Loucy (cell line): Measurements from ENCODE around the gene PPFIA1.

ENCODE experiments used
- H2AFZ ChIP-seq: fragments of 200-600 bp; sonication (generic); 2 replicates; pipeline ENCODE4 v1.6.0; 2016; ENCODE audit warnings: antibody characterized with exemption, mild to moderate bottlenecking, low read length, moderate library complexity
- H3F3A ChIP-seq: fragments of 200-600 bp; 2 replicates; pipeline ENCODE4 v1.6.0; 2016; ENCODE audit warnings: antibody characterized with exemption, low read depth, mild to moderate bottlenecking
- H3K27me3 ChIP-seq: fragments of 200-600 bp; sonication (generic); 2 replicates; pipeline ENCODE4 v1.6.1; 2014; ENCODE audit warnings: low read length, mild to moderate bottlenecking; ENCODE audit not compliant: insufficient read depth, poor library complexity, severe bottlenecking
- H3K36me3 ChIP-seq: fragments of 200-600 bp; sonication (generic); 2 replicates; pipeline ENCODE4 v1.6.1; 2016; ENCODE audit warnings: low read length; ENCODE audit not compliant: insufficient read depth
- H3K4me1 ChIP-seq: fragments of 200-600 bp; sonication (generic); 2 replicates; pipeline ENCODE4 v1.5.1; 2014; ENCODE audit warnings: low read length, mild to moderate bottlenecking; ENCODE audit not compliant: insufficient read depth, poor library complexity, severe bottlenecking
- H3K4me2 ChIP-seq: fragments of 200-600 bp; sonication (generic); 2 replicates; pipeline ENCODE4 v1.6.0; 2014; ENCODE audit warnings: antibody characterized with exemption, low read length, low read depth, mild to moderate bottlenecking; ENCODE audit not compliant: poor library complexity, severe bottlenecking
- H3K4me3 ChIP-seq: fragments of 200-600 bp; sonication (generic); 2 replicates; pipeline ENCODE4 v1.5.1; 2014; ENCODE audit warnings: low read length, mild to moderate bottlenecking, mixed read lengths; ENCODE audit not compliant: poor library complexity, severe bottlenecking
- H3K79me2 ChIP-seq: fragments of 200-600 bp; sonication (generic); 2 replicates; pipeline ENCODE4 v1.6.1; 2014; ENCODE audit warnings: low read length; ENCODE audit not compliant: insufficient read depth
- H3K9ac ChIP-seq: fragments of 200-600 bp; sonication (generic); 2 replicates; pipeline ENCODE4 v1.6.0; 2014; ENCODE audit warnings: mild to moderate bottlenecking, low read depth, low read length, moderate library complexity; ENCODE audit not compliant: poor library complexity, severe bottlenecking
- H3K9me2 ChIP-seq: fragments of 200-600 bp; sonication (generic); replicated peaks from 2 replicates; pipeline ENCODE4 v1.6.1; 2016; ENCODE audit warnings: low read depth, low read length, mixed read lengths
- H3K9me3 ChIP-seq: fragments of 200-600 bp; sonication (generic); 2 replicates; pipeline ENCODE4 v1.6.1; 2014; ENCODE audit warnings: mild to moderate bottlenecking, antibody characterized with exemption, low read length, low read depth; ENCODE audit not compliant: insufficient read depth
- H4K20me1 ChIP-seq: fragments of 200-600 bp; sonication (generic); 2 replicates; pipeline ENCODE4 v1.6.0; 2014; ENCODE audit warnings: antibody characterized with exemption, low read length, mild to moderate bottlenecking; ENCODE audit not compliant: insufficient read depth, poor library complexity, severe bottlenecking
- CTCF ChIP-seq: fragments of 200-600 bp; sonication (generic); conservative IDR thresholded peaks from 2 replicates; pipeline ENCODE4 v1.5.1; 2014; ENCODE audit warnings: mild to moderate bottlenecking, antibody characterized with exemption, low read length
- EZH2phosphoT487 ChIP-seq: fragments of 200-600 bp; IDR thresholded peaks from 2 replicates; pipeline ENCODE4 v1.6.1; 2018; ENCODE audit warnings: antibody characterized with exemption, mild to moderate bottlenecking, moderate library complexity, borderline replicate concordance

Gene PPFIA1

GRCh38 chr11:70247710-70248072, 22.8 kb upstream of the PPFIA1 start:
- Histone ChIP-seq H3K79me2 (no peaks in the 10 kb centered on the region), H3K9me2 (no peaks in the 10 kb centered on the region), H3K9me3 (no peaks in the 10 kb centered on the region), H3F3A (no peaks in the 10 kb centered on the region), H3K36me3 (no peaks in the 10 kb centered on the region), H3K4me3 (no peak overlapping the region), H2AFZ (no peak overlapping the region), H3K4me2 (no peak overlapping the region), H3K9ac (no peak overlapping the region), H4K20me1 (no peaks in the 10 kb centered on the region), H3K4me1 (no peaks in the 10 kb centered on the region), H3K27me3 (no peaks in the 10 kb centered on the region)
- no peak for TF ChIP-seq CTCF
- TF ChIP-seq EZH2phosphoT487, result no peak

- Histone ChIP-seq H3K4me3 (no peak overlapping the region), H3K9me2 (no peaks in the 10 kb centered on the region), H3K4me1 (no peaks in the 10 kb centered on the region), H2AFZ (no peak overlapping the region), H3K4me2 (no peak overlapping the region), H3K27me3 (no peaks in the 10 kb centered on the region), H3K9ac (no peak overlapping the region), H3F3A (no peaks in the 10 kb centered on the region), H3K79me2 (no peaks in the 10 kb centered on the region), H3K36me3 (no peaks in the 10 kb centered on the region), H3K9me3 (no peaks in the 10 kb centered on the region), H4K20me1 (no peaks in the 10 kb centered on the region)
- TF ChIP-seq EZH2phosphoT487 (no peak), CTCF (no peak)
Measured at GRCh38 chr11:70250876-70251658, 19.4 kb upstream of the PPFIA1 start.

GRCh38 chr11:70251659-70252321, 18.7 kb upstream of the PPFIA1 start:
- H3K9me3 ChIP-seq, result no peaks in the 10 kb centered on the region
- no peak for TF ChIP-seq EZH2phosphoT487
- TF ChIP-seq CTCF, result no peak
- H3F3A ChIP-seq, result no peaks in the 10 kb centered on the region
- H3K27me3 ChIP-seq, result no peaks in the 10 kb centered on the region
- H3K4me2 ChIP-seq, result no peak overlapping the region
- no peak overlapping the region for H2AFZ ChIP-seq
- no peak overlapping the region for H3K4me3 ChIP-seq
- H3K4me1 ChIP-seq, result no peaks in the 10 kb centered on the region
- H3K9ac ChIP-seq, result no peak overlapping the region
- no peaks in the 10 kb centered on the region for H3K36me3 ChIP-seq
- H3K79me2 ChIP-seq, result no peaks in the 10 kb centered on the region
- no peaks in the 10 kb centered on the region for H3K9me2 ChIP-seq
- no peaks in the 10 kb centered on the region for H4K20me1 ChIP-seq
